NT2/D1 (cell line): ENCODE measurements around the gene FBXL17.

Experiments
- DNase-seq: peaks from one replicate; pipeline ENCODE4 v3.0.0-alpha.2; 2011; ENCODE audit warnings: low read depth, low spot score
- H3K27me3 ChIP-seq: 2 replicates; pipeline ENCODE4 v1.6.0; 2011; ENCODE audit warnings: mild to moderate bottlenecking; ENCODE audit not compliant: insufficient read length, insufficient read depth
- H3K36me3 ChIP-seq: 2 replicates; pipeline ENCODE4 v1.6.1; 2011; ENCODE audit warnings: mild to moderate bottlenecking, low read length, mixed read lengths; ENCODE audit not compliant: insufficient read depth, insufficient read length
- H3K4me1 ChIP-seq: 2 replicates; pipeline ENCODE4 v1.5.1; 2011; ENCODE audit not compliant: insufficient read depth, insufficient read length
- H3K4me3 ChIP-seq: 2 replicates; pipeline ENCODE4 v1.5.1; 2011; ENCODE audit warnings: low read depth; ENCODE audit not compliant: insufficient read length
- H3K9ac ChIP-seq: 2 replicates; pipeline ENCODE4 v1.6.0; 2011; ENCODE audit warnings: low read depth; ENCODE audit not compliant: insufficient read length
- H3K9me3 ChIP-seq: 2 replicates; pipeline ENCODE4 v1.5.1; 2011; ENCODE audit warnings: mild to moderate bottlenecking, low read length; ENCODE audit not compliant: insufficient read depth
- SUZ12 ChIP-seq: IDR thresholded peaks from 2 replicates; pipeline ENCODE4 v1.6.1; 2011; ENCODE audit not compliant: insufficient read length, insufficient read depth; ENCODE audit errors: extremely low read depth
- YY1 ChIP-seq: IDR thresholded peaks from 2 replicates; pipeline ENCODE4 v1.6.1; 2011; ENCODE audit not compliant: insufficient read length, insufficient read depth
- ZNF274 ChIP-seq: IDR thresholded peaks from 2 replicates; pipeline ENCODE4 v1.6.1; 2011; ENCODE audit warnings: mild to moderate bottlenecking, low read depth, low read length

FBXL17 gene

DNA sequence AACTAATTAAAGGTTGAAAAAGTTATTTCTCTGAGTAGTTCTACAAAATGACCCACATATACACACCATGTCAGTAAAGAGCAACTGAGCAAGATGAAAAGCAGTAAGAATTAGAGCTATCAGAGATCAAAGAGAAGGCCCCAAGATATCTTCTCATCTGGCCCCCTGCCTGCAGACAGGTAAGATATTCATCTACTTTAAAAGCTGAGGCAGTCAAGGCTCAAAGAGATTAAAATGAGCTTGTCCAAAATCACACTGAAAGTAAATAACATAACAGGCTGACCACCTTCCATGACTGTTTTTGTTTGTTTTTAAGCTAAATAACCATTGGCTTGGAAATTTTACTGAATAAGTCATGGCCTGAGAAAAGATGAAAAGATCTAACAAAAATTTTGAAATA is 266.2 kb downstream of the FBXL17 start:
- Histone ChIP-seq H3K9me3 (no peaks in the 10 kb centered on the region), H3K4me1 (no peaks in the 10 kb centered on the region), H3K36me3 (no peaks in the 10 kb centered on the region), H3K4me3 (no peak overlapping the region), H3K27me3 (no peaks in the 10 kb centered on the region), H3K9ac (no peak overlapping the region)
- TF ChIP-seq ZNF274 (no peak), YY1 (no peak), SUZ12 (no peak)
- no peak for DNase-seq

GRCh38 chr5:108113950-108114349 is 267.9 kb downstream of the FBXL17 start:
- H3K4me3 ChIP-seq = no peak overlapping the region
- no peaks in the 10 kb centered on the region for H3K36me3 ChIP-seq
- TF ChIP-seq ZNF274 (no peak), SUZ12 (no peak), YY1 (no peak)

DNA sequence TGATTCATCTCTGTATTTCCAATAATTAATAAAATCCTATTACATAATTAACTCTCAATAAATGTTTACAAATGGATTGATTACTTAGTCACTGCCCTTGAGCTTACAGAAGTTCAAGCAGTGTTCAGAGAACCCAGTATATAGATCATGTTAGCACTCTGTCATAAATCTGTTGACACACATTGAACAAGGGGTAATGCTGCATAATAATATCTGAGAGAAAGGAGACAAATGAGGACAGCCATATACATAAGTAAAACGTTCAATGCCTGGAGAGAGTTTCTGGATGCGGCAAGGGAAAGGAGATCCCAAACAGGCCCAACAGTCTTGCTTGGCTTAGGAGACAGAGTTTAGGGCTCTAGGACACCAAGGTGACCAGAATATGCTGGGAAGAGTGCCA is 270.2 kb downstream of the FBXL17 start:
- H3K4me1 ChIP-seq = no peaks in the 10 kb centered on the region
- no peaks in the 10 kb centered on the region for H3K9me3 ChIP-seq
- no peak for DNase-seq
- H3K36me3 ChIP-seq = no peaks in the 10 kb centered on the region
- TF ChIP-seq SUZ12 (no peak), YY1 (no peak), ZNF274 (no peak)
- no peak overlapping the region for H3K4me3 ChIP-seq
- no peak overlapping the region for H3K9ac ChIP-seq
- H3K27me3 ChIP-seq = no peaks in the 10 kb centered on the region

More at GRCh38 chr5:108113950-108114349, 267.9 kb downstream of the FBXL17 start:
- no peaks in the 10 kb centered on the region for H3K27me3 ChIP-seq
- H3K9ac ChIP-seq = no peak overlapping the region
- H3K4me1 ChIP-seq = no peaks in the 10 kb centered on the region
- no peak for DNase-seq
- H3K9me3 ChIP-seq = no peaks in the 10 kb centered on the region

DNA sequence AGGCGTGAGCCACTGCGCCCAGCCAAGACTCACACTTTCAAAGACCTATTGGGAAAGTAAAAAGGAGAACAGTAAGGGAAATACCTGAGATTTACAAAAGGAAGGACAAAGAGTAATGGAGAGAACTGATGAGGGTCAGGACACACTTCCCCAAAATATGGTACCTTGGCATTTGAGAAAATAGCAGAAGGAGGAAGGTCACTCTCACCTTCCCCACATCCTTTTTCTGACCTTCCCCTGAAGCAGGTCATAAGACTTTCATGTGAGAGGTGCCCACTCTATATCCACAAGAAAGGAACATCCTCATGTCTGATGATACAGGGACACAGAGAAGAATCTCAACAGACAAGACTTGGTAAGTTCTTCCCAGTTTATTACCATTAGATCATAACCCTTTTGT is 272.8 kb downstream of the FBXL17 start:
- H3K36me3 ChIP-seq = no peaks in the 10 kb centered on the region
- TF ChIP-seq YY1 (no peak), ZNF274 (no peak), SUZ12 (no peak)
- DNase-seq = no peak
- no peak overlapping the region for H3K4me3 ChIP-seq
- no peaks in the 10 kb centered on the region for H3K9me3 ChIP-seq
- no peaks in the 10 kb centered on the region for H3K27me3 ChIP-seq
- H3K4me1 ChIP-seq = no peaks in the 10 kb centered on the region
- no peak overlapping the region for H3K9ac ChIP-seq

DNA sequence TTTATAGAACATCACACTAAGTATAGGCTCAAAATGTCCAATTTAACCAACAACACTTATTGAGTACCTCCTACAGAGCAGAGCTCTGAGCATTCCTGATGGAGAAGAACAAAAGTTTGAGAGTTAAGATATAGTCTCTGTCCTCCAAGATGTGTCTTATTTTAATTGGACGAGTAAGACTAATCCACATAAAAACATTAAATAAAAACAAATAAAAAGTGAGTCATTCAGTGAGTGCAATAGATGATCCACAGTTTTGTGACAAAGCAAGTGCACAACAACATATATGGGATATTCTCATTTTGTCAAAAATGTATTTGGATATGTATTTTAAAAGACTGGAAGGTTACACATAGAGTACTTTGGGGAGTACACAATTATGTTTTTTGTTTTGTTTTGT is 277.4 kb downstream of the FBXL17 start:
- TF ChIP-seq ZNF274 (no peak), YY1 (no peak), SUZ12 (no peak)
- Histone ChIP-seq H3K4me3 (no peak overlapping the region), H3K9ac (no peak overlapping the region), H3K4me1 (no peaks in the 10 kb centered on the region), H3K9me3 (no peaks in the 10 kb centered on the region), H3K36me3 (no peaks in the 10 kb centered on the region), H3K27me3 (no peaks in the 10 kb centered on the region)
- no peak for DNase-seq

DNA sequence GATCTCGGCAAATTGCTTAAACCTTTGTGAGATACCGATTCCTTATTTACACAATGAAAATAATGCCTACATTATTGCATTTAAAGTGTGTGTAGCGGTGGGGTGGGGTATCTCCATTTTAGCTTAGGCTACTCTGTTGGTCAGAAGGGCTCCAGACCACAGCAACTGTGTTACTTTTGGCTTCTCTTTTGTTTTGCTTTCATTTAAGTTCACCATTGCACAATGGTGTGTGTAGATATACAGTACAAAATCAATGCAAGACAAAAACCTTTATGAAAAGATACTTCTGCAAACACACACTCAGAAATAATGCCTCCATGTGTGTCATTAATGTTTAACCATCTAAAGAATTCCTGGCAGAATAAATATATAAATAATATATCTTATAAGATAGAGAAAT is 279.4 kb downstream of the FBXL17 start:
- H3K36me3 ChIP-seq = no peaks in the 10 kb centered on the region
- no peaks in the 10 kb centered on the region for H3K27me3 ChIP-seq
- no peak overlapping the region for H3K9ac ChIP-seq
- DNase-seq = no peak
- H3K4me1 ChIP-seq = no peaks in the 10 kb centered on the region
- no peaks in the 10 kb centered on the region for H3K9me3 ChIP-seq
- no peak for TF ChIP-seq YY1
- no peak for TF ChIP-seq ZNF274
- no peak for TF ChIP-seq SUZ12
- no peak overlapping the region for H3K4me3 ChIP-seq

DNA sequence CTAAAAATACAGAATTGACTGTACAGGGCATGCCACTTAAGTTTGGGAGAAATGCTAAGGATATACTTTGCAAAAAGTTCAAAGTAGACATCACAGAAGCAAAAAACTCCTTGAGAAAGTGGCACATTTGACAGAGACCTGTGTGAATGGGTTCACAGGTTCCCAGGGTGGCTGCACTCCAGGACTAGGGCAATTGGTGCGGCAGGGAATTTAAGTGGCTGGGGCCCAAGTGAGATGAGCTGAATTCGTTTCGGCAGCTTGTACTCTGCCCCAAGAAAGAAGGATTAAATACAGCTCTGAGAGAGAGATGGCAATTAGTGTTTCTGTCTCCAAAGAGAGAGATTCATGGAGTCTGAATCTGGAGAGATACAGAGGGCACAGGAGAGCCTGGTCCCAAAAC is 280.1 kb downstream of the FBXL17 start:
- H3K36me3 ChIP-seq = no peaks in the 10 kb centered on the region
- no peak overlapping the region for H3K4me3 ChIP-seq
- H3K9ac ChIP-seq = no peak overlapping the region
- DNase-seq = no peak
- TF ChIP-seq SUZ12 (no peak), ZNF274 (no peak), YY1 (no peak)
- H3K9me3 ChIP-seq = no peaks in the 10 kb centered on the region
- no peaks in the 10 kb centered on the region for H3K27me3 ChIP-seq
- H3K4me1 ChIP-seq = no peaks in the 10 kb centered on the region

GRCh38 chr5:108101130-108101529 is 280.8 kb downstream of the FBXL17 start:
- H3K36me3 ChIP-seq = no peaks in the 10 kb centered on the region

More at GRCh38 chr5:108101130-108101529, 280.8 kb downstream of the FBXL17 start:
- H3K9me3 ChIP-seq = no peaks in the 10 kb centered on the region
- no peak for DNase-seq
- H3K4me1 ChIP-seq = no peaks in the 10 kb centered on the region
- no peaks in the 10 kb centered on the region for H3K27me3 ChIP-seq
- H3K9ac ChIP-seq = no peak overlapping the region
- TF ChIP-seq YY1 = no peak
- no peak for TF ChIP-seq ZNF274
- TF ChIP-seq SUZ12 = no peak
- H3K4me3 ChIP-seq = no peak overlapping the region
